Measurements from ENCODE around the gene FBN1.

The FBN1 gene

DNA sequence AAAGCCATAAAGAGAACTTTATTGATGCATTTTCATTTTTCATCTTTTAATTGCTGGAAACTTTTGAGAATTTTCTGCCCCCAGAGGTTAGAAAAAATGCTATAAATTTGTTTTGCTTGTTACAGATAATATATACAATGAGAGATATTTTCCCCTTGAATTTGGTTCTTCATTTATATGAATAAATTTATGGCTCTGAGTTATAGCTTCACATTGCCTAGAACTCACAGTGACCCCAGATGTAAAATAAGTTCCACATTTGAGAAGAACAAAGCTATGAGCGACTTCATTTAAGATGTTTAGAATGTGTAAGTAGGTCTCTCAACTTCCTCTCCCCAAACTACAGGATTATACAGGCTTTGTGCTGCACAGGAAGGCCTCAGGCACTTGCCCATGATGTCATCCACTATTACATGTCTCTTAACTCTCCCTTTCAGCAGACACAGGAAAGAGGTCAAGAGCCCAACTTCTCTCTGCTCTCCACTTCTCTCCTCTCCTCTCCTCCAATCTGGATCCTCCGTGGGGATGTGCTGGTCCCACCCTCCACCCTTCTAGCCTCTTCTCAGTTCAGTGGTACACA lies 221.5 kb downstream of the FBN1 start:
- TF ChIP-seq OSR1 (CRISPR knock-in tag; IDR thresholded peaks at IDR 0.05) = no peak
- no peak for TF ChIP-seq PPARA (CRISPR knock-in tag; IDR thresholded peaks at IDR 0.05; ENCODE audit: borderline replicate concordance)
- no peak for TF ChIP-seq ESRRG (CRISPR knock-in tag; IDR thresholded peaks at IDR 0.05)
- no peak for TF ChIP-seq GLIS3 (CRISPR knock-in tag; IDR thresholded peaks at IDR 0.05)
- no peak for TF ChIP-seq ZNF8 (CRISPR knock-in tag; IDR thresholded peaks at IDR 0.05)
- TF ChIP-seq TCF4 (CRISPR knock-in tag; IDR thresholded peaks at IDR 0.05; ENCODE audit: borderline replicate concordance) = no peak
- TF ChIP-seq ZFP30 (CRISPR knock-in tag; IDR thresholded peaks at IDR 0.05) = no peak
- TF ChIP-seq ZNF565 (CRISPR knock-in tag; conservative IDR thresholded peaks at IDR 0.05; ENCODE audit: low read depth) = no peak
- TF ChIP-seq RARB (CRISPR knock-in tag; IDR thresholded peaks at IDR 0.05) = no peak
- TF ChIP-seq, protein P1, sequence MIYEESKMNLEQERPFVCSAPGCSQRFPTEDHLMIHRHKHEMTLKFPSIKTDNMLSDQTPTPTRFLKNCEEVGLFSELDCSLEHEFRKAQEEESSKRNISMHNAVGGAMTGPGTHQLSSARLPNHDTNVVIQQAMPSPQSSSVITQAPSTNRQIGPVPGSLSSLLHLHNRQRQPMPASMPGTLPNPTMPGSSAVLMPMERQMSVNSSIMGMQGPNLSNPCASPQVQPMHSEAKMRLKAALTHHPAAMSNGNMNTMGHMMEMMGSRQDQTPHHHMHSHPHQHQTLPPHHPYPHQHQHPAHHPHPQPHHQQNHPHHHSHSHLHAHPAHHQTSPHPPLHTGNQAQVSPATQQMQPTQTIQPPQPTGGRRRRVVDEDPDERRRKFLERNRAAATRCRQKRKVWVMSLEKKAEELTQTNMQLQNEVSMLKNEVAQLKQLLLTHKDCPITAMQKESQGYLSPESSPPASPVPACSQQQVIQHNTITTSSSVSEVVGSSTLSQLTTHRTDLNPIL (CRISPR knock-in tag; IDR thresholded peaks at IDR 0.05; ENCODE audit: low read depth) = no peak
- TF ChIP-seq, protein P2, sequence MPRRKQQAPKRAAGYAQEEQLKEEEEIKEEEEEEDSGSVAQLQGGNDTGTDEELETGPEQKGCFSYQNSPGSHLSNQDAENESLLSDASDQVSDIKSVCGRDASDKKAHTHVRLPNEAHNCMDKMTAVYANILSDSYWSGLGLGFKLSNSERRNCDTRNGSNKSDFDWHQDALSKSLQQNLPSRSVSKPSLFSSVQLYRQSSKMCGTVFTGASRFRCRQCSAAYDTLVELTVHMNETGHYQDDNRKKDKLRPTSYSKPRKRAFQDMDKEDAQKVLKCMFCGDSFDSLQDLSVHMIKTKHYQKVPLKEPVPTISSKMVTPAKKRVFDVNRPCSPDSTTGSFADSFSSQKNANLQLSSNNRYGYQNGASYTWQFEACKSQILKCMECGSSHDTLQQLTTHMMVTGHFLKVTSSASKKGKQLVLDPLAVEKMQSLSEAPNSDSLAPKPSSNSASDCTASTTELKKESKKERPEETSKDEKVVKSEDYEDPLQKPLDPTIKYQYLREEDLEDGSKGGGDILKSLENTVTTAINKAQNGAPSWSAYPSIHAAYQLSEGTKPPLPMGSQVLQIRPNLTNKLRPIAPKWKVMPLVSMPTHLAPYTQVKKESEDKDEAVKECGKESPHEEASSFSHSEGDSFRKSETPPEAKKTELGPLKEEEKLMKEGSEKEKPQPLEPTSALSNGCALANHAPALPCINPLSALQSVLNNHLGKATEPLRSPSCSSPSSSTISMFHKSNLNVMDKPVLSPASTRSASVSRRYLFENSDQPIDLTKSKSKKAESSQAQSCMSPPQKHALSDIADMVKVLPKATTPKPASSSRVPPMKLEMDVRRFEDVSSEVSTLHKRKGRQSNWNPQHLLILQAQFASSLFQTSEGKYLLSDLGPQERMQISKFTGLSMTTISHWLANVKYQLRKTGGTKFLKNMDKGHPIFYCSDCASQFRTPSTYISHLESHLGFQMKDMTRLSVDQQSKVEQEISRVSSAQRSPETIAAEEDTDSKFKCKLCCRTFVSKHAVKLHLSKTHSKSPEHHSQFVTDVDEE (CRISPR knock-in tag; IDR thresholded peaks at IDR 0.05) = no peak
- TF ChIP-seq, protein P3, sequence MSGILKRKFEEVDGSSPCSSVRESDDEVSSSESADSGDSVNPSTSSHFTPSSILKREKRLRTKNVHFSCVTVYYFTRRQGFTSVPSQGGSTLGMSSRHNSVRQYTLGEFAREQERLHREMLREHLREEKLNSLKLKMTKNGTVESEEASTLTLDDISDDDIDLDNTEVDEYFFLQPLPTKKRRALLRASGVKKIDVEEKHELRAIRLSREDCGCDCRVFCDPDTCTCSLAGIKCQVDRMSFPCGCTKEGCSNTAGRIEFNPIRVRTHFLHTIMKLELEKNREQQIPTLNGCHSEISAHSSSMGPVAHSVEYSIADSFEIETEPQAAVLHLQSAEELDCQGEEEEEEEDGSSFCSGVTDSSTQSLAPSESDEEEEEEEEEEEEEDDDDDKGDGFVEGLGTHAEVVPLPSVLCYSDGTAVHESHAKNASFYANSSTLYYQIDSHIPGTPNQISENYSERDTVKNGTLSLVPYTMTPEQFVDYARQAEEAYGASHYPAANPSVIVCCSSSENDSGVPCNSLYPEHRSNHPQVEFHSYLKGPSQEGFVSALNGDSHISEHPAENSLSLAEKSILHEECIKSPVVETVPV (CRISPR knock-in tag; IDR thresholded peaks at IDR 0.05) = no peak
- no peak for TF ChIP-seq BACH2 (CRISPR knock-in tag; IDR thresholded peaks at IDR 0.05; ENCODE audit: borderline replicate concordance)
- no peak for TF ChIP-seq ARNTL (CRISPR knock-in tag; IDR thresholded peaks at IDR 0.05; ENCODE audit: borderline replicate concordance, low read depth)
- no peak for TF ChIP-seq ZC3H10 (CRISPR knock-in tag; IDR thresholded peaks at IDR 0.05)
- no peak for TF ChIP-seq ZNF70 (CRISPR knock-in tag; IDR thresholded peaks at IDR 0.05)
- ATAC-seq = no peak

- ATAC-seq = no peak
- TF ChIP-seq ZC3H10 (CRISPR knock-in tag; IDR thresholded peaks at IDR 0.05) (no peak), OSR1 (CRISPR knock-in tag; IDR thresholded peaks at IDR 0.05) (no peak), ESRRG (CRISPR knock-in tag; IDR thresholded peaks at IDR 0.05) (no peak), PPARA (CRISPR knock-in tag; IDR thresholded peaks at IDR 0.05; ENCODE audit: borderline replicate concordance) (no peak), ZNF70 (CRISPR knock-in tag; IDR thresholded peaks at IDR 0.05) (no peak), PATZ1 (CRISPR knock-in tag; IDR thresholded peaks at IDR 0.05; ENCODE audit: borderline replicate concordance) (no peak), ZFP30 (CRISPR knock-in tag; IDR thresholded peaks at IDR 0.05) (no peak), ZFP3 (CRISPR knock-in tag; IDR thresholded peaks at IDR 0.05) (no peak), ISL1 (CRISPR knock-in tag; IDR thresholded peaks at IDR 0.05) (no peak), BACH2 (CRISPR knock-in tag; IDR thresholded peaks at IDR 0.05; ENCODE audit: borderline replicate concordance) (no peak), SNAI2 (CRISPR knock-in tag; IDR thresholded peaks at IDR 0.05) (no peak), POU6F1 (CRISPR knock-in tag; IDR thresholded peaks at IDR 0.05; ENCODE audit: borderline replicate concordance, low read depth) (no peak)
- TF ChIP-seq, protein P3 (CRISPR knock-in tag; IDR thresholded peaks at IDR 0.05) = no peak
- TF ChIP-seq, protein P2 (CRISPR knock-in tag; IDR thresholded peaks at IDR 0.05) = no peak
Observed at GRCh38 chr15:48423342-48423741, 222.2 kb downstream of the FBN1 start.
